ENCODE measurements around the gene SIN3A.

DNA sequence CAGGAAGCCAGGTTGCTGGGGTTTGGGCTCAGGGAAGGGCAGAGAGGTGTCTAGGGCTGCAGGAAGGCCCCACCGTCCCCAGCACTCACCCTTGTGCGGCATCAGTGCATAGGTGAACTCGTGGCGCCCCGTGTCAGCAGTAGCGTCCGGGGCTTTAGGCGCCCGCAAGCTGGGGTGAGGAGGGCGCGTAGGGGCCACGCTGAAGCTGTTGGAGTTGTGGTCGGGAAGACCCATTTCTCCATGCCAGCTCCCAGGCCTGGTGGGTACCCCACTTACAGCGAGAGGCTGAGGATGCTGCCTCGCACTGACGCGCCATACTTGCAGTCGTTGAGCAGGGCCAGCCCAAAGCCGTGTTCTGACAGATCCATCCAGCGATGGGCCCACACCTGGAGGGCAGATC is 95.0 kb downstream of the SIN3A start:
- TF ChIP-seq CTCF (conservative IDR thresholded peaks at IDR 0.05; ENCODE audit: low read length) (no peak), EZH2phosphoT487 (IDR thresholded peaks at IDR 0.05; ENCODE audit: borderline replicate concordance, low read depth, low read length) (no peak)

All from OCI-LY7 (cell line).